Measurements from ENCODE around the gene TRIM29. TPM values are rescaled to one million over a fixed set of nuclear protein-coding genes. Genes with fewer than 3 reads are reported as not detected.

TRIM29 gene, protein sequence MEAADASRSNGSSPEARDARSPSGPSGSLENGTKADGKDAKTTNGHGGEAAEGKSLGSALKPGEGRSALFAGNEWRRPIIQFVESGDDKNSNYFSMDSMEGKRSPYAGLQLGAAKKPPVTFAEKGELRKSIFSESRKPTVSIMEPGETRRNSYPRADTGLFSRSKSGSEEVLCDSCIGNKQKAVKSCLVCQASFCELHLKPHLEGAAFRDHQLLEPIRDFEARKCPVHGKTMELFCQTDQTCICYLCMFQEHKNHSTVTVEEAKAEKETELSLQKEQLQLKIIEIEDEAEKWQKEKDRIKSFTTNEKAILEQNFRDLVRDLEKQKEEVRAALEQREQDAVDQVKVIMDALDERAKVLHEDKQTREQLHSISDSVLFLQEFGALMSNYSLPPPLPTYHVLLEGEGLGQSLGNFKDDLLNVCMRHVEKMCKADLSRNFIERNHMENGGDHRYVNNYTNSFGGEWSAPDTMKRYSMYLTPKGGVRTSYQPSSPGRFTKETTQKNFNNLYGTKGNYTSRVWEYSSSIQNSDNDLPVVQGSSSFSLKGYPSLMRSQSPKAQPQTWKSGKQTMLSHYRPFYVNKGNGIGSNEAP
- total RNA-seq: 1 to 10 TPM in 3 of 9 donors, under 1 TPM in 3, not detected in 3; 0.24 to 4.3 (median 0.69) TPM
- polyA plus RNA-seq: 1 to 10 TPM in 2 of 3 donors, under 1 TPM in 1; 0.70 to 2.6 (median 1.2) TPM
- long read RNA-seq, donor 1, partial matches to known transcripts: 0 of 1 reads
- long read RNA-seq, donor 1, other reads (novel, unspliced or antisense): 0 of 1 reads
- long read RNA-seq, donor 2: 0 reads
- long read RNA-seq, donor 3: 0 reads
- long read RNA-seq, donor 4: 0 reads
- long read RNA-seq, donor 5: 0 reads
- long read RNA-seq, donor 6, partial matches to known transcripts: 1 of 1 reads
- long read RNA-seq, donor 6, other reads (novel, unspliced or antisense): 0 of 1 reads
- long read RNA-seq, donor 7: 0 reads
- long read RNA-seq, donor 8: 0 reads
- long read RNA-seq, donor 9: 0 reads
- long read RNA-seq, donor 10: 0 reads

DNA sequence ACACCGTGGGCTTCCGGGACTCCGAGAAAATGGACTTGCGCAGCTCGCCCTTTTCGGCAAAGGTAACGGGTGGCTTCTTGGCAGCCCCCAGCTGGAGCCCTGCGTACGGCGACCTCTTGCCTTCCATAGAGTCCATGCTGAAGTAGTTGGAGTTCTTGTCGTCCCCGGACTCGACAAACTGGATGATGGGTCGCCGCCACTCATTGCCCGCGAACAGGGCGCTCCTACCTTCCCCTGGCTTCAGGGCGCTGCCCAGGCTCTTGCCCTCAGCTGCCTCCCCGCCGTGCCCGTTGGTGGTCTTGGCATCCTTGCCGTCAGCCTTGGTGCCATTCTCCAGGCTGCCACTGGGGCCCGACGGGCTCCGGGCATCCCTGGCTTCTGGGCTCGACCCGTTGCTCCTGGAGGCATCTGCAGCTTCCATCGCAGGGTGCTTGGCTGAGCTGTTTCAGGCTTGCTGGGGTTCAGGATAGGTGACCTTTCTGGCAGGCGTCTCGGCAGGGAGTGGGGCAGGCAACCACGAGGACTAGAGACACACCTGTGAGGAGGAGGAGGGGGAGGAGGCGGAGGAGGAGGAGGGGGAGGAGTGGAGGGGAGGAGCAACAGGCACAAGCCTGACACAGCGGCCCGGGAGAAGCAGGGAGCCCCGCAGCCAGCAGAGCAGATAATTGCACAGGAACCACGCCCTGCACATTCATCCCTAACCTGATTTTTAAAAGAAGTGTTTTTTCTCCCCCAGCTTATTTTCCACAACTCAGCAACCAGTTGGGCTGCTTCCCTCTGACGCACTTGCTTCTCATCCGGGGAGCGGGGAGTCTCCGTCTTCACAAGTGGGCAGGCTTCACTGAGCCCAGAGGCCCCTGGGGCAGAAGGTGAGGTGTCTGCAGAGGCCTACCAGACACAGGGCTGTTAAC lies at the start of gene TRIM29:
TRIM29 (minus strand) TSS at position 503 of the 911 bp plus-strand sequence; CDS start at position 421, 82 bp downstream.
- intact Hi-C loops (cut with DNase I): no loop called here
- Histone ChIP-seq H3K4me3 (no peak within 1 kb of the TSS), H3K27me3 (no peaks in the 10 kb centered on the region), H3K27ac (no peak within 1 kb of the TSS), H3K36me3 (replicated peaks in 1 of 2) (no peaks in the 10 kb centered on the region), H3K9me3 (replicated peaks in 1 of 3) (no peaks in the 10 kb centered on the region), H3K4me1 (replicated peaks in 1 of 2) (no peaks in the 10 kb centered on the region)
- WGBS, 4 donors: 77 to 83% (median 81%) methylated on average over 26 to 41 of the region's 41 CpGs
- TF ChIP-seq, protein P1, sequence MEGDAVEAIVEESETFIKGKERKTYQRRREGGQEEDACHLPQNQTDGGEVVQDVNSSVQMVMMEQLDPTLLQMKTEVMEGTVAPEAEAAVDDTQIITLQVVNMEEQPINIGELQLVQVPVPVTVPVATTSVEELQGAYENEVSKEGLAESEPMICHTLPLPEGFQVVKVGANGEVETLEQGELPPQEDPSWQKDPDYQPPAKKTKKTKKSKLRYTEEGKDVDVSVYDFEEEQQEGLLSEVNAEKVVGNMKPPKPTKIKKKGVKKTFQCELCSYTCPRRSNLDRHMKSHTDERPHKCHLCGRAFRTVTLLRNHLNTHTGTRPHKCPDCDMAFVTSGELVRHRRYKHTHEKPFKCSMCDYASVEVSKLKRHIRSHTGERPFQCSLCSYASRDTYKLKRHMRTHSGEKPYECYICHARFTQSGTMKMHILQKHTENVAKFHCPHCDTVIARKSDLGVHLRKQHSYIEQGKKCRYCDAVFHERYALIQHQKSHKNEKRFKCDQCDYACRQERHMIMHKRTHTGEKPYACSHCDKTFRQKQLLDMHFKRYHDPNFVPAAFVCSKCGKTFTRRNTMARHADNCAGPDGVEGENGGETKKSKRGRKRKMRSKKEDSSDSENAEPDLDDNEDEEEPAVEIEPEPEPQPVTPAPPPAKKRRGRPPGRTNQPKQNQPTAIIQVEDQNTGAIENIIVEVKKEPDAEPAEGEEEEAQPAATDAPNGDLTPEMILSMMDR (IDR thresholded peaks at IDR 0.05): no peak
- no peak for TF ChIP-seq POLR2A (IDR thresholded peaks at IDR 0.05)
- DNase-seq: peak in 4 of 7 donors; percentile 4 to 50 (median 14)

DNA sequence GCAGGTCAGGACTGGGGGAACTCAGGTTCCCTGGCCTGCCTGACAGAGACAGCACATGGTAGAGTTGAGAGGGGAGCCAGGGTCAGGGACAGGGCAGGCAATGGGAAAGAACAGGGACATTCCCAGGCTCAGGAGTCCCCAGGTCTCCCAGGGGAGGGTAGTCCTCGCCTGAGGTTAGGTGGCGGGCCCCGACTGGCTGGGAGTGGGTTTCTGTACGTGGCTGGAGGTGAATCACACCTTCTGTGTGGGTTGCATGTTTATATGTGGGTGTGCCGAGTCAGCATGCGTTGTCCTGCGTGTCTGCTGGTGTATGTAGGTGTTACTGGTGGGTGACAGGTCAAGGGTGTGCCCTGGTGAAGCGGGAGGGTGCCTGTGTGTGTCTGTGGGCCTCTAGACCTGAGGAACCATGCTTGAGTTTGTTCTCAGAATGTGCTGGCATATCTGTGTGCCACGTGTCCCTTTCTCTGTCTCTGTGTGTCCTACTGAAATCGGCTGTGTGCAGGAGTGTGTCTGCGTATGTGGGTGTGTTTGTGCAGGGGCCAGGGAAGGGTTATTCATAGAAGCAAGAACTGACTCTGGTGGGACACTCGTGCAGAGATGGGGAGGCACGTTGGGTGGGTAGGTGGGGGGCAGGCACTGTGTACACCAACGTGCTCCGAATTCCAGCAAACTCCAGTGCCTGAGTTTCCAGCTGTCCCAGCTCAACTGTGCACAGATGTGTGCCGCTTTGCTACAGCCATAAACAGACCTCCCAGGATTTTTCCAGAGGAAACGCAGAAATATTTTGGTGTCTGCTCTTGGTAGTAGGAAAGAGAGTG lies 49.1 kb upstream of the TRIM29 start:
- no peaks in the 10 kb centered on the region for H3K9me3 ChIP-seq (replicated peaks in 1 of 3)
- H3K27ac ChIP-seq: peak overlapping the region in 3 of 5 donors; percentile 26 to 80 (median 59)
- intact Hi-C loops (cut with DNase I): no loop called here
- H3K36me3 ChIP-seq (replicated peaks in 1 of 2): no peaks in the 10 kb centered on the region
- H3K4me3 ChIP-seq: no peak overlapping the region
- no peaks in the 10 kb centered on the region for H3K27me3 ChIP-seq
- WGBS, 4 donors: 62 to 77% (median 68%) methylated on average over 12 to 17 of the region's 17 CpGs
- peaks cover 18 to 36% of the 10 kb centered on the region in 2 donors for H3K4me1 ChIP-seq (replicated peaks in 1 of 2)
- peak in 4 of 7 donors; percentile 14 to 19 (median 16) for DNase-seq
- TF ChIP-seq, protein P1 (IDR thresholded peaks at IDR 0.05): no peak
- TF ChIP-seq POLR2A (IDR thresholded peaks at IDR 0.05): no peak

DNA sequence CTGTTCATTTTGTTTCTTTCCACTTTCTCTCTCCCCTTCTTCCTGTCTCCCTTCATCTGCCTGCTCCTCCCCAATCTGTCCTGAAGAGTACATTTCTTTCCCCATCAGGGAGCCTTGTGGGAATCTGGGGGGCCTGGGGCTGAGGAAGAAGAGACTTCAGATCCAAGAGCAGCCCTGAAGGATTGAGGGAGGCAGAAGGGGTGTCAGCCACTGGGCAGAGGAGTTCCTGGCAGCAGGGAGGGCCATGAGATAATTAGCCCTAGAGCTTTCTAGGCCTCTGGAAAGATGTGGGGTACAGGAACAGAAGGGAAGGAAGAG lies 48.5 kb upstream of the TRIM29 start:
- Histone ChIP-seq H3K4me1 (replicated peaks in 1 of 2) (peaks cover 18 to 36% of the 10 kb centered on the region in 2 donors), H3K9me3 (replicated peaks in 1 of 3) (no peaks in the 10 kb centered on the region), H3K4me3 (no peak overlapping the region), H3K27ac (peak overlapping the region in 3 of 5 donors; percentile 26 to 80 (median 59)), H3K36me3 (replicated peaks in 1 of 2) (no peaks in the 10 kb centered on the region), H3K27me3 (no peaks in the 10 kb centered on the region)
- peak in 3 of 7 donors; percentile 2 to 30 (median 6) for DNase-seq
- intact Hi-C loops (cut with DNase I): no loop called here
- TF ChIP-seq, protein P1 (IDR thresholded peaks at IDR 0.05): no peak
- TF ChIP-seq POLR2A (IDR thresholded peaks at IDR 0.05): no peak
